GM23338 (cell line): Measurements from ENCODE around the gene DVL1.

Experiments
- EZH2 ChIP-seq: fragments of 200-600 bp; sonication (generic); IDR thresholded peaks from one replicate; pipeline ENCODE4 v1.8.0; 2017; ENCODE audit warnings: antibody characterized with exemption, mild to moderate bottlenecking, low read depth; ENCODE audit not compliant: unreplicated experiment
- EZH2phosphoT487 ChIP-seq: fragments of 200-600 bp; sonication (generic); IDR thresholded peaks from one replicate; pipeline ENCODE4 v1.8.1; 2018; ENCODE audit warnings: antibody characterized with exemption; ENCODE audit not compliant: unreplicated experiment
- POLR2AphosphoS5 ChIP-seq: IDR thresholded peaks from 2 replicates; pipeline ENCODE4 v1.6.1; 2016; ENCODE audit warnings: antibody characterized with exemption, low read depth
- TF ChIP-seq, protein P1 (sequence below), 2 experiments: fragments of 200-600 bp in 1 of 2; sonication (generic) in 1 of 2; conservative IDR thresholded peaks; 2 replicates each; pipeline versions ENCODE4 v1.5.1 to v1.6.1; 2016 to 2017; ENCODE audit warnings: antibody characterized with exemption in 2 of 2, low read depth in 2 of 2, mild to moderate bottlenecking in 2 of 2, moderate library complexity in 1 of 2

DNA sequence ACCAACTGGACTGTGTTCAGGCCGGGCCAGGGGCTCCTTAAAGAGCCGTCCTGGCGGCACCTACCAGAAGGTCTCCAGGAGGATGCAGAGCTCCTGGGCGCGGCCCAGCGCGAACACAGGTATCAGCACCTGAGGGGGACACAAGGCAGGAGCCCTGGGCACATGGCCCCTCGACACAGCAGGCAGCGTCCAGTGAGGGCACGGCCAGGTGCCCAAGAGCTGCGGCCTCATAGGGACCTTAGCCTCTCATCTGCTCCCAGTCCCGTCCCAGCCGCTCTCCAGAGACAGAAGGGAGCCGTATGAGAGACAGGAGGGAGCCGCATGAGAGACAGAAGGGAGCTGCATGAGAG is 35.0 kb downstream of the DVL1 start:
- TF ChIP-seq, protein P1, sequence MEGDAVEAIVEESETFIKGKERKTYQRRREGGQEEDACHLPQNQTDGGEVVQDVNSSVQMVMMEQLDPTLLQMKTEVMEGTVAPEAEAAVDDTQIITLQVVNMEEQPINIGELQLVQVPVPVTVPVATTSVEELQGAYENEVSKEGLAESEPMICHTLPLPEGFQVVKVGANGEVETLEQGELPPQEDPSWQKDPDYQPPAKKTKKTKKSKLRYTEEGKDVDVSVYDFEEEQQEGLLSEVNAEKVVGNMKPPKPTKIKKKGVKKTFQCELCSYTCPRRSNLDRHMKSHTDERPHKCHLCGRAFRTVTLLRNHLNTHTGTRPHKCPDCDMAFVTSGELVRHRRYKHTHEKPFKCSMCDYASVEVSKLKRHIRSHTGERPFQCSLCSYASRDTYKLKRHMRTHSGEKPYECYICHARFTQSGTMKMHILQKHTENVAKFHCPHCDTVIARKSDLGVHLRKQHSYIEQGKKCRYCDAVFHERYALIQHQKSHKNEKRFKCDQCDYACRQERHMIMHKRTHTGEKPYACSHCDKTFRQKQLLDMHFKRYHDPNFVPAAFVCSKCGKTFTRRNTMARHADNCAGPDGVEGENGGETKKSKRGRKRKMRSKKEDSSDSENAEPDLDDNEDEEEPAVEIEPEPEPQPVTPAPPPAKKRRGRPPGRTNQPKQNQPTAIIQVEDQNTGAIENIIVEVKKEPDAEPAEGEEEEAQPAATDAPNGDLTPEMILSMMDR (conservative IDR thresholded peaks at IDR 0.05; ENCODE audit: low read depth in 2 of 2) = no peak
- TF ChIP-seq POLR2AphosphoS5 (no peak), EZH2phosphoT487 (no peak), EZH2 (no peak)
